Aorta (tissue), 5 donors: Measurements from ENCODE around the gene GSK3A. TPM values are rescaled to one million over a fixed set of nuclear protein-coding genes. Genes with fewer than 3 reads are reported as not detected.

Source experiments
- ATAC-seq: fragments of 200-7000 bp; cut with Tn5 transposase; one replicate; pipeline ENCODE4 v1.9.1; 2022; ENCODE audit warnings: moderate library complexity; ENCODE audit not compliant: low FRiP score
- DNase-seq, 2 donors: peaks; one replicate each; pipeline ENCODE4 v3.0.0-alpha.2; 2020
- H3K27ac ChIP-seq, 2 donors: one replicate each; pipeline ENCODE4 v1.5.1; 2013; ENCODE audit warnings: low read length in 2 of 2, mild to moderate bottlenecking in 2 of 2, moderate library complexity in 2 of 2, control low read depth in 1 of 2, inconsistent platforms in 1 of 2, low read depth in 1 of 2
- H3K27me3 ChIP-seq, 2 donors: one replicate each; pipeline ENCODE4 v1.6.1; 2013; ENCODE audit warnings: control low read depth in 1 of 2, low read length in 1 of 2, mild to moderate bottlenecking in 1 of 2, moderate library complexity in 1 of 2; ENCODE audit not compliant: insufficient read depth in 2 of 2, control insufficient read depth in 1 of 2
- H3K36me3 ChIP-seq, 2 donors: one replicate each; pipeline ENCODE4 v1.6.1; 2013; ENCODE audit warnings: control low read depth in 1 of 2, low read length in 1 of 2, mild to moderate bottlenecking in 1 of 2; ENCODE audit not compliant: insufficient read depth in 2 of 2, control insufficient read depth in 1 of 2
- H3K4me1 ChIP-seq, 2 donors: one replicate each; pipeline ENCODE4 v1.6.1; 2013; ENCODE audit warnings: low read length in 2 of 2, control low read depth in 1 of 2, mild to moderate bottlenecking in 1 of 2, moderate library complexity in 1 of 2; ENCODE audit not compliant: insufficient read depth in 2 of 2, control insufficient read depth in 1 of 2
- H3K4me3 ChIP-seq, 2 donors: one replicate each; pipeline ENCODE4 v1.5.1; 2013; ENCODE audit warnings: low read length in 2 of 2, control low read depth in 1 of 2, mild to moderate bottlenecking in 1 of 2
- H3K9me3 ChIP-seq: one replicate; pipeline ENCODE4 v1.6.1; 2013; ENCODE audit warnings: mild to moderate bottlenecking, low read length; ENCODE audit not compliant: control insufficient read depth
- WGBS, 2 donors: extraction: QIAGEN DNeasy Blood & Tissue Kit; methylation state at CpG; one replicate each; pipeline ENCODE4 v1.1.7; 2013; 5-methylcytosine and 5-hydroxymethylcytosine counted together
- intact Hi-C, 2 donors: fragments of 100-400 bp; cut with DNase I; formaldehyde crosslinking; loops; one replicate each; pipeline versions ENCODE4 v1.14.2 to v1.15.0; 2022
- polyA plus RNA-seq, 2 donors: library from polyadenylated mRNA; stranded (reverse); fragments of 200-250 nt; gene quantifications; one replicate each; pipeline ENCODE4 v1.2.3, GENCODE V29; 2013
- total RNA-seq, 2 donors: library from RNA; stranded (reverse); fragmentation: NEBNext Ultra II Directional; extraction: Animal tissue kit (Norgen Biotek cat#: 25700); gene quantifications; one replicate each; pipeline ENCODE4 v1.2.1, GENCODE V29; 2021
- donor health status: healthy with polysubstance abuse.
- donor health status: Bipolar disorder and iron deficiency.
- donor health status: DM: no; HTN: no; CAD: no.
- donor health status: DM: no; HTN: no; CAD: no.
- donor health status: DM: yes; HTN: yes; CAD: no.

Gene GSK3A
- total and polyA plus RNA-seq, 4 donors = 28.8 to 40.7 (median 35.2) TPM

DNA sequence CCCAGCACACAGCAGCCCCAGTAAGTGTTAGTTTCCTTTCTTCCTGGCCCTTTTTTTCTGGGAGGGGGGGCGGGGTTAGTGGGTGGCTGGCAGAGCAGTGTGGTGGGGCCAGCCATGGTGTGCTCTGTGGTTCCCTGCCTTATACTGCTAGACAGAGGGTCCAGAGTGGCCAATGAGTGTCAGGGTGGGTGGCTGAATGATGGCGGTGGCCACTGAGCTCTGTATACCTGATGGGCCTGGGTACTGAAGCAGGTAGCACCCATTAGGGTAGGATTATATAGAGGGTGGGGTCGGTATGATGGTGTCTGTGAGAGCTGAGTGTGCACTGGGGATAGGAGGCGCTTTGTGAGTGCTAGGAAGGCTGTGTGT lies 40.4 kb upstream of the GSK3A start:
- DNase-seq (no peak), ATAC-seq (no peak)
- intact Hi-C loops = loop anchor here in 1 of 2 donors (2.0 kb wide), 1 partner anchor 28 kb away; the partner anchor contains the start of gene ERF
- peaks cover 0 to 2% of the 10 kb centered on the region in 2 donors for H3K36me3 ChIP-seq
- 35 to 43% methylated on average over 4 of the region's 4 CpGs for WGBS, 2 donors
- H3K9me3 ChIP-seq = no peaks in the 10 kb centered on the region
- no peak overlapping the region for H3K4me3 ChIP-seq
- peaks cover 0 to 3% of the 10 kb centered on the region in 2 donors for H3K4me1 ChIP-seq
- no peaks in the 10 kb centered on the region for H3K27me3 ChIP-seq
- H3K27ac ChIP-seq = peak overlapping the region in 1 of 2 donors; percentile 68

DNA sequence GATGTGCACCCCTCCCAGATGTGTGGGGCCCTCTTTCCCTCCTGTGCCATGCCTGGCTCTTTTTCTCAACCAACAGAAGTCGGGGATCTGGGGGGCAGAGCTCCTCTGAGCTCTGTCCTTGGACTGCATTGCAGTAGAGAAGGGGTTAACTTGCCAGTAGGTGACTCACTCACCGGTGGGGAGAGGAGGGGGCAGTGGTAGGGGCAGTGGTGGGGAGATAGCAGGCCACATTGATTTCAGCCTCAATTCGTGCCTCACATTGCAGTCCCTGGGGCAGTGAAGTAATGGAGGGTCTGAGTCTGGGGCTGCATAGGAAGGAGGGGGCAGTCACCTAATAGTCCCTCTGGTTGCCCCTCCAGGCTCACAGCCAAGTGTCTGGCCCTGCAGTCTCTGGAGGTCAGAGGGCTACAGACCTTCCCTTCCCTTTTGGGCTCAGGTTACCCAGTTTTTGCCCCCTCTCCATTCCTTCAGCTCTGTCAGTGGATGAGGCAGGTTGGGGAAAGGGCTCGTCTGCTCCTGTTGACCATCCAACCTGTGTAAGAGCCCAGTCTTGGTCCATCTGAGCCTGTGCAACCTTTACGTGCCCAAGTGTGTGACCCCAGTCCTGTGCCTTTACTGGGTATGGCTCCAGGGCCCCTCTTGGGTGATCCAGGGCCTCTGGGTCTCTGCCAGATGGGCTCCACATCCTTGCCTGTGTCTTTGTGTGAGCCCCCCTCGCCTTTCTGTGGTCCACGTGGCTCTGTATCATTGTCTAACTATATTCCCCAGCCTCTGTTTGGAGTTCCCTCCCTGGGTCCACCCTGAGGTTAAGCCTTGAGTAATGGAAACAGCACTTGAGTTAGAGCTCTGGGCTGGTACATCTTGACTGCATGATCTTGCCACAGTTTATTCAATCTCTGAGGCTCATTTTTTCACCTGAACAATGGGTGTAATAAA lies 39.7 kb upstream of the GSK3A start:
- DNase-seq (no peak), ATAC-seq (no peak)
- no peak overlapping the region for H3K4me3 ChIP-seq
- H3K4me1 ChIP-seq = peaks cover 0 to 3% of the 10 kb centered on the region in 2 donors
- intact Hi-C loops = loop anchor here in 1 of 2 donors (2.0 kb wide), 1 partner anchor 27 kb away; the partner anchor contains the start of gene ERF
- H3K36me3 ChIP-seq = no peaks in the 10 kb centered on the region
- 21% methylated on average over 7 of the region's 7 CpGs for whole genome bisulfite sequencing, 2 donors
- no peaks in the 10 kb centered on the region for H3K27me3 ChIP-seq
- H3K27ac ChIP-seq = peak overlapping the region; percentile 14 to 76
- H3K9me3 ChIP-seq = no peaks in the 10 kb centered on the region

DNA sequence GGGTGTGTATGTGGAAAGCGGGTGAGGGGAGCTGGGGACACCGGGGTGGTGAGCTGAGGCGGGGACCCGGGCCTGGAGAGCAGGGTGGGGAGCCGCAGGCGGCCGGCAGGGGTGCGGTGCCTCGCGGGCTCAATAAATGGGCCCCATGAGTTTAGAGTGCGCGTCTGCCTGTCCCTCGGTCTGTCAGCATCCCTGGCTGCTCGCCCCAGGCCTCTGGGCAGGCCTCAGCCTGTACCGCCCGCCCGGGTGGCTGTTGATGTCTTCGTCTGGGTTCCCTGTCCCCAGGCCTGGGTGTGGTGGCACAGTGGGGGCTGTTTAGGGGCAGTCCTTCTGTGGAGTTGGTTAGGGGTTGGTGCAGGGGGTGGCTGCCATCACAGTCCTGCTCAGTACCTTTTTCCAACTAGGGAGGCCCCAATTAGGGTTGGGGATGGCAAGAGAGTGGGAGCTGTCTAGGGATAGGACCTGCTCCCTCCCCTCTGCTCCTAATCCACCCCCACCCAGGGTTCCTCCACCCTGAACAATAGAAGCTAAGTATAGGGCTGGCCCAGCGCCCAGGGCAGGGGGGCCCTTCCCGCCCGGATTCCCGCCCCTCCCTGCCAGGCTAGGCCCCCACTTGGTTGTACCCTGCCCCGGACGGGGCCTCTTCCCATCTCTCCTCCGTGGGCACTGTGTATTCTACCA lies 38.9 kb upstream of the GSK3A start:
- ATAC-seq = peak; percentile 30

DNA sequence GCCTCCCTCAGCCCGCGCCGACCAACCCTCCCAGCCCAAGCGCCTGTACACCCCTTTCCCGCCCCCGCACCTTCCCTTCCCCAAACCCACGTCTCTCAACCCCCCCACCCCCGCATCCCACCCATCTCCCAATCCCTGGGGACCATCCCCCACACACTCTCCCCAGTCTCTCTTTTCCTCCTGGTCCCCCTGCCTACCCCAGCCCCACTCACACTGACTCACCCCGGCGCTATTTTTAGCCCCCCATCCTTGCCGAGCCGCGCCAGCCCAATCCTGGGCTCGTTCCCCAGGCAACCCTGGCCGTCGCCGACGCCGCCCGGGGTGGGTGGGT lies 38.4 kb upstream of the GSK3A start:
- peak; percentile 86 to 95 for DNase-seq
- H3K4me3 ChIP-seq = peak overlapping the region in 1 of 2 donors; percentile 59
- H3K4me1 ChIP-seq = peaks cover 0 to 3% of the 10 kb centered on the region in 2 donors
- no peaks in the 10 kb centered on the region for H3K36me3 ChIP-seq
- 0% methylated on average over 19 to 20 of the region's 20 CpGs for WGBS, 2 donors
- H3K27me3 ChIP-seq = no peaks in the 10 kb centered on the region
- ATAC-seq = peak; percentile 61
- no peaks in the 10 kb centered on the region for H3K9me3 ChIP-seq
- intact Hi-C loops = no loop called here
- H3K27ac ChIP-seq = peak overlapping the region; percentile 49 to 89

More for the DNA sequence above, 38.9 kb upstream of the GSK3A start:
- Histone ChIP-seq H3K9me3 (no peaks in the 10 kb centered on the region), H3K4me1 (peaks cover 0 to 3% of the 10 kb centered on the region in 2 donors), H3K4me3 (no peak overlapping the region), H3K36me3 (no peaks in the 10 kb centered on the region), H3K27me3 (no peaks in the 10 kb centered on the region), H3K27ac (peak overlapping the region; percentile 49 to 76)
- 2% methylated on average over 20 to 25 of the region's 25 CpGs for WGBS, 2 donors
- peak; percentile 82 to 90 for DNase-seq
- intact Hi-C loops = no loop called here

DNA sequence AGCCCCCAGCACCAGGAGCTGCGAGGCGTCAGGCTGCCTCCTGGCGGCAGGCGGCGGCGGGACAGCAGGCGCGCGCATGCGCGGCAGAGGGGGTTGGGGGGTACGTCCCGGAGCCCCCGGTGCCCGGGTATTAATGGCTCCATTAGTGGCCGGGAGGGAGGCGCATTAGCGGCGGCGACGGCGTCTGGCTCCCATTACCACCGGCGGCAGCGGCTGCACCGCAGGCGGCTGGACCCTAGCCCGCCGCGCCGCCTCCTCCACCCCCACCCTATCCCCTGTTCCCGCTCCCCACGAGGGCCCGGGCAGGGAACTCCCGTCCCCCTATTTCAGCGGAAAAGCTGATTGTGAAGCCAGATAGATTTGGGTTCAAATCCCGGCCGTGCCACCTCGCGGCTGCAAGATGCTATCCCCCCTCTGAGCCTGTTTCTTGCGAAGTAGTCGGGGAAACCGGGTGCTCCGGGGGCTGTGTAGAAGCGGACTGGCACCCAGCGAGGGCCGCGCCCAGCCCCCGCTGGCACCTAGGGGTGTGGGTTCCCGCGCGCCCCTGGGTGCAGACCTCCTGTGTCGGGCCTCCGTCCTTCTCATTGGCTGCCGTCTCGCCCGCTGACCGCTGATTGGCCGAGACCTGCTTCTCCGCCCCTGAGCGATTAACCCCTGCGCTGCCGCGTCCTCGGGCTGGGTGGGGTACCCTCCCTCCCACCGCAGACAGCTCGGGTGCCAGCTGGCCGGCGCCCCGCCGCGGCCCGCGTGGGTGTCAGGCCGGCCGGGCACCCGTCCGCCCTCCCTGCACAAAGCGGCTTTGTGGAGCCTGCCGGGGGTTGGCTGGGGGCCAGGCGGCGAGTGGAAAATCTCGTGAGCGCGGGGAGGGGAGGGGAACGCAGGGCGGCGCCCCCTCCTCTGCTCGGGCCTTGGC lies 37.8 kb upstream of the GSK3A start:
- Histone ChIP-seq H3K4me3 (peak overlapping the region; percentile 59 to 66), H3K27ac (peak overlapping the region; percentile 44 to 89), H3K27me3 (no peaks in the 10 kb centered on the region), H3K9me3 (no peaks in the 10 kb centered on the region), H3K4me1 (no peaks in the 10 kb centered on the region), H3K36me3 (no peaks in the 10 kb centered on the region)
- ATAC-seq (peak; percentile 78), DNase-seq (peak; percentile 97 to 99)
- 0% methylated on average over 67 to 89 of the region's 89 CpGs for WGBS, 2 donors
- intact Hi-C loops = loop anchor here in 1 of 2 donors (2.0 kb wide), 1 partner anchor 33 kb away; no protein-coding TSS in a partner anchor

DNA sequence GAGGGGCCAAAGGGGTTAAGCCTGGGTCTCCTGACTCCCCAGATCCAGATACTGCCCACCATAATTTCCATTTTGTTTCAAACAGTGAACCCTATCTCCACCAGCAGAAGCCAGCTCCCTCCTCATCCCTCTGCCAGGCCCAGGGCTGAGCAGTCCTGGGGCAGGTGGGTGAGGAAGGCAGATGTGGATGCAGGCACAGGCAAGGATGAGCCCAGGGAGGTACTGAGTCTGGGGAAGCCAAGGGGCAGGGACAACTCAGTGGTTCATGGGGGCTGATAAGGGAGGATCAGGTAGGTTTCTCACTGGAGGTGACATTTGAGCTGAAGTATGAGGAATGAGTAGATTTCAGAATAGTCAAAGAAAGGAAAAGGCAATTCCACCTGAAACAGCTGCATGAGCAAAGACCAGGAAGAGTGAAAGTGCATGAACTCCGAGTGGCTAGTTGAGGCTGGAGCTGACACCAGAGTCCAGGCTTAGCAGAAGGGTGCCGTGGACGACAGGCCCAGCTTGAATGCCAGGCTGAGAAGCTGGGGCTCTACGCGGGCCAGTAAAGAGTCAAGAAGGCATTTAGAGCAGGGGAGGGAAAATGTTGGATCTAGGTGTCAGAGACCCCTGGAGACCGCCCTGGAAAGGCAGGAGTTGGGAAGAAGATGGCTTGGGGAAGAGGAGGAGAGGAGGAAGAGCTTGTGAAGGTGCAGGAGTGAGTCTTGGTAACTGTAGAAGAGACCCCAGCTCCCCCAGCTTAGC lies 36.9 kb upstream of the GSK3A start:
- Histone ChIP-seq H3K4me1 (no peaks in the 10 kb centered on the region), H3K9me3 (no peaks in the 10 kb centered on the region), H3K27ac (peak overlapping the region in 1 of 2 donors; percentile 89), H3K27me3 (no peaks in the 10 kb centered on the region), H3K4me3 (peak overlapping the region in 1 of 2 donors; percentile 66), H3K36me3 (peaks cover 0 to under 1% of the 10 kb centered on the region in 2 donors)
- DNase-seq (no peak), ATAC-seq (no peak)
- intact Hi-C loops = loop anchor here in 1 of 2 donors (2.0 kb wide), 1 partner anchor 33 kb away; no protein-coding TSS in a partner anchor
- WGBS, 2 donors = 1 to 3% methylated on average over 6 of the region's 6 CpGs

DNA sequence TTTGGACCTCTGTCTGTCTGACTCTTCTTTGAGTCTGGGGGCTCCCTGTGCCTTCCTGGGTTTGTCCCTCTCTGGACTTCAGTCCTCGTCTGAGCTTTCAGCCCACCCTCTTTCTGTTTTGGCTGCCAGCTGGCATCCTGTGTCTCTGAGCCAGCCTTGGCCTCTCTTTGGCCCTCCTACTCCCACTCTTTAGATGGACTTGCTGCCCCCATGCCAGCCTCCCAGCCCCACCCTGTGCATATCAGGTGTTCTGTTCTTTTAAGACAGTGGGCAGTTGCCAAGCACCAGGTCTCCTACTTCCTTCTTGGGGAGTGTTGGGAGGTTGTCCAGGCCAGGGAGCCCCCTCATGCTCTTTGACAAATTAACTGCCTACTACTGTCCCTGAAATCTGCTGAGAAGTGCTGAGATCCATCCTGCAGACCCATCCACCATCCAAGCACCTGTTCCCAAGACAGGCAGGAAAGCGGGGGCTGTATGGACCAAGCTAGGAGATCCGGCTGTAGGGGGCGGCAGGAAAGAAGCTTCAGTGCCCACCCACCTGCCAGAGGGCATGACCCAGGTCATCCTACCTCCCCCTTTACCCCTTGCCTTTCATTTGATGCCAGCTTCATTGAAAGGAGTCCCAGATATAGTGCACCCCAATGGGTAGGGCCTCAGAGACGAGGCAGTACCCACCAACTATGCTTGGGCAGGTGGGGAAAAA lies 36.2 kb upstream of the GSK3A start:
- no peaks in the 10 kb centered on the region for H3K9me3 ChIP-seq
- no peaks in the 10 kb centered on the region for H3K27me3 ChIP-seq
- 39 to 45% methylated on average over 5 of the region's 5 CpGs for WGBS, 2 donors
- ATAC-seq (no peak), DNase-seq (no peak)
- intact Hi-C loops = loop anchor here in 1 of 2 donors (2.0 kb wide), 1 partner anchor 32 kb away; no protein-coding TSS in a partner anchor
- no peaks in the 10 kb centered on the region for H3K4me1 ChIP-seq
- peaks cover 0 to 5% of the 10 kb centered on the region in 2 donors for H3K36me3 ChIP-seq
- no peak overlapping the region for H3K4me3 ChIP-seq
- peak overlapping the region; percentile 23 to 89 for H3K27ac ChIP-seq
